SK-N-SH (cell line): ENCODE measurements around the gene GPC5. TPM values are rescaled to one million over a fixed set of nuclear protein-coding genes. Genes with fewer than 3 reads are reported as not detected.

Experiments used
- CTCF ChIA-PET: fragments of 300-600, 350-600 bp; formaldehyde crosslinking; extraction: SDS; loops from one replicate; lab custom pipeline; 2021; lab: Yijun Ruan, JAX
- POLR2A ChIA-PET: fragments of 350-600 bp; sonication (Branson Sonifier 250); formaldehyde crosslinking; extraction: SDS; loops from one replicate; lab custom pipeline; 2020; ENCODE audit warnings: antibody characterized with exemption, inconsistent platforms; lab: Yijun Ruan, JAX
- DNase-seq: peaks from one replicate; pipeline ENCODE4 v3.0.0; 2012
- H2AFZ ChIP-seq: fragments of 200-600 bp; sonication (generic); 2 replicates; pipeline ENCODE4 v1.8.1; 2016; ENCODE audit warnings: antibody characterized with exemption, mild to moderate bottlenecking, low read depth
- H3F3A ChIP-seq: fragments of 200-600 bp; sonication (generic); replicated peaks from 2 replicates; pipeline ENCODE3; 2016; ENCODE audit warnings: antibody characterized with exemption, mild to moderate bottlenecking; ENCODE audit not compliant: insufficient read depth
- H3K27ac ChIP-seq, 2 experiments: fragments of 200-500 bp in 1 of 2; fragments of 200-600 bp in 1 of 2; sonication (Bioruptor generic) in 1 of 2; sonication (generic), shearing (Covaris generic) in 1 of 2; 2 replicates each; pipeline versions ENCODE4 v1.5.1 to v1.6.1; 2014 to 2016; ENCODE audit warnings: low read depth in 2 of 2, inconsistent platforms in 1 of 2, low read length in 1 of 2, mild to moderate bottlenecking in 1 of 2, mixed read lengths in 1 of 2
- H3K27me3 ChIP-seq: fragments of 200-600 bp; sonication (generic), shearing (Covaris generic); 2 replicates; pipeline ENCODE4 v1.6.1; 2016; ENCODE audit warnings: mixed run types; ENCODE audit not compliant: insufficient read depth
- H3K36me3 ChIP-seq, 2 experiments: fragments of 200-500 bp in 1 of 2; fragments of 200-600 bp in 1 of 2; sonication (Bioruptor generic) in 1 of 2; sonication (generic) in 1 of 2; replicated peaks in 1 of 2; 2 replicates each; pipeline versions ENCODE3 to v1.5.1; 2014 to 2016; ENCODE audit warnings: low read length in 1 of 2, mild to moderate bottlenecking in 1 of 2; ENCODE audit not compliant: insufficient read depth in 2 of 2, control insufficient read depth in 1 of 2
- H3K4me1 ChIP-seq, 2 experiments: fragments of 200-500 bp in 1 of 2; fragments of 200-600 bp in 1 of 2; sonication (Bioruptor generic) in 1 of 2; sonication (generic), shearing (Covaris generic) in 1 of 2; 2 replicates each; pipeline versions ENCODE4 v1.5.1 to v1.6.1; 2014 to 2016; ENCODE audit warnings: low read depth in 1 of 2, low read length in 1 of 2, mixed run types in 1 of 2; ENCODE audit not compliant: insufficient read depth in 2 of 2, control insufficient read depth in 1 of 2
- H3K4me2 ChIP-seq: fragments of 200-600 bp; sonication (generic), shearing (Covaris generic); 2 replicates; pipeline ENCODE4 v1.6.1; 2017; ENCODE audit warnings: mixed run types
- H3K4me3 ChIP-seq, 2 experiments: fragments of 200-500 bp in 1 of 2; fragments of 200-600 bp in 1 of 2; sonication (Bioruptor generic) in 1 of 2; sonication (generic), shearing (Covaris generic) in 1 of 2; 2 replicates each; pipeline versions ENCODE4 v1.5.1 to v1.8.1; 2014 to 2016; ENCODE audit warnings: low read depth in 2 of 2, inconsistent platforms in 1 of 2, low read length in 1 of 2, mild to moderate bottlenecking in 1 of 2, mixed read lengths in 1 of 2, moderate library complexity in 1 of 2
- H3K79me2 ChIP-seq: fragments of 200-600 bp; sonication (generic); 2 replicates; pipeline ENCODE4 v1.8.1; 2017; ENCODE audit warnings: mild to moderate bottlenecking; ENCODE audit not compliant: insufficient read depth
- H3K9ac ChIP-seq: fragments of 200-600 bp; sonication (generic); 2 replicates; pipeline ENCODE4 v1.6.1; 2017; ENCODE audit warnings: mixed run types
- H3K9me2 ChIP-seq: fragments of 200-600 bp; sonication (generic); 2 replicates; pipeline ENCODE4 v1.6.1; 2017; ENCODE audit warnings: mixed run types
- H3K9me3 ChIP-seq: fragments of 200-600 bp; sonication (generic); 2 replicates; pipeline ENCODE4 v1.6.1; 2017; ENCODE audit warnings: mixed run types, mild to moderate bottlenecking, moderate library complexity
- H4K20me1 ChIP-seq: fragments of 200-600 bp; sonication (generic); 2 replicates; pipeline ENCODE4 v1.6.1; 2017; ENCODE audit warnings: mild to moderate bottlenecking, mixed run types; ENCODE audit not compliant: insufficient read depth
- CHD2 ChIP-seq: fragments of 150-350 bp; IDR thresholded peaks from 2 replicates; pipeline ENCODE4 v1.6.1; 2018; ENCODE audit warnings: low read length; ENCODE audit not compliant: partially characterized antibody
- CTCF ChIP-seq: fragments of 200-600 bp; sonication (generic); IDR thresholded peaks from 2 replicates; pipeline ENCODE4 v1.6.1; 2017; ENCODE audit warnings: antibody characterized with exemption, mild to moderate bottlenecking, moderate library complexity
- FOXJ3 ChIP-seq: sonication (generic); formaldehyde crosslinking; IDR thresholded peaks from 2 replicates; pipeline ENCODE4 v1.5.1; 2020; ENCODE audit warnings: mild to moderate bottlenecking, missing genetic modification reagents
- FOXM1 ChIP-seq: IDR thresholded peaks from 2 replicates; pipeline ENCODE4 v1.4.0; 2012; ENCODE audit warnings: low read depth, mild to moderate bottlenecking
- GABPA ChIP-seq: IDR thresholded peaks from 2 replicates; pipeline ENCODE4 v1.4.0; 2012; ENCODE audit warnings: low read depth, mild to moderate bottlenecking
- NFIC ChIP-seq: IDR thresholded peaks from 2 replicates; pipeline ENCODE4 v1.4.0; 2012; ENCODE audit warnings: borderline replicate concordance
- POLR2AphosphoS5 ChIP-seq: IDR thresholded peaks from 2 replicates; pipeline ENCODE4 v1.6.1; 2012; ENCODE audit warnings: low read depth, low read length
- REST ChIP-seq: IDR thresholded peaks from 2 replicates; pipeline ENCODE4 v1.6.1; 2012; ENCODE audit warnings: mild to moderate bottlenecking, low read depth, low read length, moderate library complexity
- TCF12 ChIP-seq: IDR thresholded peaks from 2 replicates; pipeline ENCODE4 v1.4.0; 2012
- TEAD4 ChIP-seq: IDR thresholded peaks from 2 replicates; pipeline ENCODE4 v1.4.0; 2012; ENCODE audit warnings: mild to moderate bottlenecking, borderline replicate concordance; ENCODE audit not compliant: insufficient read depth
- USF1 ChIP-seq: IDR thresholded peaks from 2 replicates; pipeline ENCODE4 v1.4.0; 2012; ENCODE audit warnings: low read depth, borderline replicate concordance
- ZBTB33 ChIP-seq: IDR thresholded peaks from 2 replicates; pipeline ENCODE4 v1.4.0; 2012; ENCODE audit warnings: low read depth, borderline replicate concordance
- WGBS: methylation state at CpG from one replicate; pipeline ENCODE4 v1.1.6; 2017; ENCODE audit warnings: low lambda C conversion rate; 5-methylcytosine and 5-hydroxymethylcytosine counted together
- polyA plus RNA-seq, 3 experiments: library from polyadenylated mRNA; depleted of rRNA; stranded (reverse); fragments of >200 nt; gene quantifications; 2 replicates each; pipeline ENCODE4 v1.2.3, GENCODE V29; 2012

The GPC5 gene
- polyA plus RNA-seq, 1 of the 3 experiments (the other 2 are of a cell fraction) = 0.03 TPM

- WGBS = 67% methylated on average over 6 of the region's 6 CpGs
- Histone ChIP-seq H3K9me2 (no peaks in the 10 kb centered on the region), H3K27ac (no peak overlapping the region), H3F3A (no peaks in the 10 kb centered on the region)
- POLR2A ChIA-PET = no interaction called here
- TF ChIP-seq REST (no peak), TCF12 (no peak), POLR2AphosphoS5 (no peak), CTCF (no peak), TEAD4 (no peak), USF1 (no peak), NFIC (no peak), FOXM1 (no peak), GABPA (no peak), FOXJ3 (CRISPR knock-in tag) (no peak), ZBTB33 (no peak), CHD2 (no peak)
- TF ChIP-seq, all 33 proteins: peak for 0
- no peak overlapping the region for H3K4me2 ChIP-seq
- H2AFZ ChIP-seq = no peak overlapping the region
- H4K20me1 ChIP-seq = no peaks in the 10 kb centered on the region
- H3K4me1 ChIP-seq = peaks cover 0 to 3% of the 10 kb centered on the region in 2 experiments; a peak in 2 of 4 replicates
- no peak overlapping the region for H3K9ac ChIP-seq
- H3K4me3 ChIP-seq = no peak overlapping the region
- peaks cover 20% of the 10 kb centered on the region for H3K27me3 ChIP-seq
- no peak for DNase-seq
- no peaks in the 10 kb centered on the region for H3K36me3 ChIP-seq
- H3K9me3 ChIP-seq = no peaks in the 10 kb centered on the region
- CTCF ChIA-PET = interaction anchor here (0.8 kb wide), 1 partner anchor 324 kb away, joined by 3 read pairs; no protein-coding TSS in a partner anchor
- H3K79me2 ChIP-seq = no peaks in the 10 kb centered on the region
Observed at GRCh38 chr13:91400063-91400399, 1.6 kb downstream of the GPC5 start.
